IMR-90 (cell line): ENCODE measurements around the gene AMBP. TPM values are rescaled to one million over a fixed set of nuclear protein-coding genes. Genes with fewer than 3 reads are reported as not detected.

ENCODE experiments used
- ATAC-seq: fragments of 200-7000 bp; cut with Tn5 transposase; 2 replicates; pipeline ENCODE4 v1.9.1; 2020; ENCODE audit warnings: low read depth, mild to moderate bottlenecking, moderate library complexity
- BruUV-seq: library from RNA; stranded (reverse); fragments of 400-500 nt; replicated peaks from 2 replicates; lab custom pipeline; 2021; lab: Mats Ljungman, UMichigan
- CTCF ChIA-PET: fragments of 300-600 bp; formaldehyde crosslinking; extraction: SDS; loops from one replicate; lab custom pipeline; 2021; ENCODE audit warnings: antibody characterized with exemption; lab: Yijun Ruan, JAX
- POLR2A ChIA-PET: fragments of 300-600 bp; sonication (Branson Sonifier 250); formaldehyde crosslinking; loops from one replicate; lab custom pipeline; 2022; ENCODE audit warnings: antibody characterized with exemption; ENCODE audit not compliant: unreplicated experiment; lab: Charles Lee
- DNase-seq: peaks from one replicate; pipeline ENCODE4 v3.0.0; 2013
- H2AFZ ChIP-seq: replicated peaks from 2 replicates; pipeline ENCODE3; 2013; ENCODE audit warnings: low read length, mild to moderate bottlenecking; ENCODE audit not compliant: poor library complexity
- H2AK5ac ChIP-seq: 2 replicates; pipeline ENCODE4 v1.6.1; 2013; ENCODE audit warnings: low read depth, low read length, inconsistent platforms
- H2AK9ac ChIP-seq: replicated peaks from 2 replicates; pipeline ENCODE3; 2013; ENCODE audit warnings: mild to moderate bottlenecking, low read depth, low read length, moderate library complexity; ENCODE audit not compliant: poor library complexity
- H2BK120ac ChIP-seq: 2 replicates; pipeline ENCODE4 v1.6.1; 2013; ENCODE audit warnings: low read depth, low read length, inconsistent platforms
- H2BK15ac ChIP-seq: 3 replicates; pipeline ENCODE4 v1.6.1; 2013; ENCODE audit warnings: low read depth, low read length, inconsistent platforms
- H2BK20ac ChIP-seq: 2 replicates; pipeline ENCODE4 v1.6.1; 2013; ENCODE audit warnings: low read depth, mild to moderate bottlenecking, inconsistent platforms, low read length, moderate library complexity
- H2BK5ac ChIP-seq: 2 replicates; pipeline ENCODE4 v1.6.1; 2013; ENCODE audit warnings: mild to moderate bottlenecking, low read depth, low read length, inconsistent platforms; ENCODE audit not compliant: poor library complexity, severe bottlenecking
- H3K14ac ChIP-seq: replicated peaks from 2 replicates; pipeline ENCODE4 v1.6.1; 2013; ENCODE audit warnings: low read depth, low read length, inconsistent platforms
- H3K18ac ChIP-seq: 2 replicates; pipeline ENCODE4 v1.6.1; 2013; ENCODE audit warnings: low read depth, low read length, control low read depth
- H3K23ac ChIP-seq: 2 replicates; pipeline ENCODE4 v1.6.1; 2013; ENCODE audit warnings: low read depth, low read length, inconsistent platforms
- H3K27ac ChIP-seq: 2 replicates; pipeline ENCODE4 v1.5.1; 2013; ENCODE audit warnings: mild to moderate bottlenecking, control low read depth, low read length; ENCODE audit not compliant: insufficient read depth
- H3K27me3 ChIP-seq: 2 replicates; pipeline ENCODE4 v1.6.1; 2013; ENCODE audit warnings: low read length; ENCODE audit not compliant: control insufficient read depth, insufficient read depth
- H3K36me3 ChIP-seq: 2 replicates; pipeline ENCODE4 v1.6.1; 2013; ENCODE audit warnings: low read length, mixed read lengths; ENCODE audit not compliant: control insufficient read depth, insufficient read depth
- H3K4ac ChIP-seq: 2 replicates; pipeline ENCODE4 v1.6.1; 2013; ENCODE audit warnings: low read depth, low read length, inconsistent platforms
- H3K4me1 ChIP-seq: 2 replicates; pipeline ENCODE4 v1.6.1; 2013; ENCODE audit warnings: low read length, mixed read lengths; ENCODE audit not compliant: control insufficient read depth, insufficient read depth
- H3K4me2 ChIP-seq: 2 replicates; pipeline ENCODE4 v1.6.1; 2013; ENCODE audit warnings: low read depth, mild to moderate bottlenecking, control low read depth, low read length, moderate library complexity
- H3K4me3 ChIP-seq: 2 replicates; pipeline ENCODE4 v1.5.1; 2013; ENCODE audit warnings: low read depth, mild to moderate bottlenecking, control low read depth, low read length, moderate library complexity; ENCODE audit not compliant: insufficient read depth
- H3K56ac ChIP-seq: 2 replicates; pipeline ENCODE4 v1.6.1; 2013; ENCODE audit warnings: low read length, inconsistent platforms; ENCODE audit not compliant: insufficient read depth; ENCODE audit errors: extremely low read depth
- H3K79me1 ChIP-seq, 2 experiments: 2 replicates each; pipeline ENCODE4 v1.6.1; 2013; ENCODE audit warnings: low read length in 2 of 2, inconsistent platforms in 1 of 2, low read depth in 1 of 2
- H3K9ac ChIP-seq: 2 replicates; pipeline ENCODE4 v1.6.1; 2013; ENCODE audit warnings: low read depth, low read length, control low read depth
- H3K9me1 ChIP-seq: 2 replicates; pipeline ENCODE4 v1.6.1; 2013; ENCODE audit warnings: low read length, inconsistent platforms; ENCODE audit not compliant: insufficient read depth
- H3K9me3 ChIP-seq: 2 replicates; pipeline ENCODE4 v1.6.1; 2013; ENCODE audit warnings: low read length; ENCODE audit not compliant: control insufficient read depth, insufficient read depth
- H4K20me1 ChIP-seq: 2 replicates; pipeline ENCODE4 v1.6.1; 2013; ENCODE audit warnings: low read length, inconsistent platforms; ENCODE audit not compliant: insufficient read depth
- H4K5ac ChIP-seq: 2 replicates; pipeline ENCODE4 v1.6.1; 2013; ENCODE audit warnings: mild to moderate bottlenecking, low read depth, low read length, control low read depth
- H4K8ac ChIP-seq, 2 experiments: 2 replicates each; pipeline ENCODE4 v1.6.1; 2013; ENCODE audit warnings: low read depth in 2 of 2, low read length in 2 of 2, control low read depth in 1 of 2, inconsistent platforms in 1 of 2
- H4K91ac ChIP-seq: 2 replicates; pipeline ENCODE4 v1.6.1; 2013; ENCODE audit warnings: low read depth, low read length, inconsistent platforms; ENCODE audit not compliant: insufficient read depth
- CHD1 ChIP-seq: IDR thresholded peaks from 2 replicates; pipeline ENCODE4 v1.6.1; 2012; ENCODE audit warnings: low read depth, low read length, improper control_type of control experiment
- MAZ ChIP-seq: IDR thresholded peaks from 2 replicates; pipeline ENCODE4 v1.6.1; 2012; ENCODE audit warnings: low read depth, mild to moderate bottlenecking, low read length, improper control_type of control experiment, moderate library complexity, borderline replicate concordance
- RAD21 ChIP-seq: IDR thresholded peaks from 2 replicates; pipeline ENCODE4 v1.6.1; 2012; ENCODE audit warnings: low read length, improper control_type of control experiment
- RCOR1 ChIP-seq: IDR thresholded peaks from 2 replicates; pipeline ENCODE4 v1.6.1; 2012; ENCODE audit warnings: mild to moderate bottlenecking, low read length, improper control_type of control experiment; ENCODE audit not compliant: insufficient replicate concordance
- WGBS, 2 experiments: methylation state at CpG; one replicate each; pipeline versions ENCODE4 v1.1.5 to v1.1.7; 2013; ENCODE audit warnings: missing lambda C conversion rate in 2 of 2; ENCODE audit not compliant: insufficient read length in 1 of 2; ENCODE audit errors: extremely low coverage in 2 of 2; 5-methylcytosine and 5-hydroxymethylcytosine counted together
- dilution Hi-C: fragments of 300-500 bp; cut with HindIII; formaldehyde crosslinking; loops from one replicate; pipeline ENCODE4 v1.14.3; 2018; ENCODE audit warnings: low sequenced_read_pairs; ENCODE audit not compliant: unreplicated experiment
- in situ Hi-C: fragments of 300-500 bp; cut with MboI; formaldehyde crosslinking; loops from 3 replicates; pipeline ENCODE4 v1.14.3; 2019; ENCODE audit warnings: low sequenced_read_pairs, inconsistent platforms, mixed read lengths
- intact Hi-C: fragments of 100-400 bp; cut with micrococcal nuclease; formaldehyde crosslinking; loops from 2 replicates; pipeline ENCODE4 v1.10.0; 2022
- polyA plus RNA-seq, 3 experiments: library from polyadenylated mRNA; depleted of rRNA; stranded (reverse); fragments of >200 nt; gene quantifications; 2 replicates each; pipeline ENCODE4 v1.2.3, GENCODE V29; 2012; ENCODE audit warnings: low replicate concordance in 1 of 3
- total RNA-seq: library from RNA; depleted of rRNA; stranded (reverse); fragments of >200 nt; gene quantifications from 2 replicates; pipeline ENCODE4 v1.2.3, GENCODE V29; 2012
- TF ChIP-seq, protein P1 (sequence below): fragments of 150-350 bp; IDR thresholded peaks from 2 replicates; pipeline ENCODE4 v1.6.1; 2017; ENCODE audit warnings: mild to moderate bottlenecking, antibody characterized with exemption, low read length, low read depth
- TF ChIP-seq, protein P2 (sequence below): fragments of 150-350 bp; IDR thresholded peaks from 2 replicates; pipeline ENCODE4 v1.6.1; 2016; ENCODE audit warnings: low read depth, mild to moderate bottlenecking, low read length, moderate library complexity, borderline replicate concordance

Gene AMBP
- total and polyA plus RNA-seq, 2 of the 4 experiments (the other 2 are of a cell fraction) = not detected

DNA sequence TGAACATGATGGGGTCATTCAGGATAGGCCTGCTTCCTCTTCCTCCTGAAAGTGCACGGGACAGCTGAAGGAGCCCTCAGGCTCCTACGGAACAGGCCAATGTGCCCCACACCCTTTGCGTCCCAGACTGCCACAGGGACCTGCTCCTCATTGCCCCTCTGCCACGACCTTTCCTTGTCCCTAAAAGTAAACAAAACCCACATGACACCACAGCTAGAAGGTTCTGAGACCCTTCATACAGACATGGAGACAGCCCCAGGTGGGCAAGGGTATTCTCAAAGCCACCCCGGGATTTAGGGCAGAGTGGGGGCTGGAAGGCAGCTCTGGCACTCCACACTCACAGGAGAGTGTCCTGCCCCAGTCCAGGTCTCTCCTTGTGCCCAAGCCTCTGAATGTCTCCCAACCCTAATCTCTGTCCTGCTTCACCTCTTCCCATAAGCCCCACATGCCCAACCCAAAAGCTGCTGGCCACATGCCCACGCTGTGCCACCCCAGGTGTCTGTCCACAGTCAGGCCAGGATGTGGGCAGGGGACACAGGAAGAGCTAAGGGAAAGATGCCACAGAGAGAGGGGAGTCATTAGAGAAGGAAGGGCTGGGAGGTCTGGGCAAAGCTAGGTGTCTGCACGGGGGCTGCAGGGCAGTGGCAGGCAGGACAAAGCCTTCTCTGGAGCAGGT, 800 bp downstream of the AMBP start:
- Histone ChIP-seq H3K79me1 (no peaks in the 10 kb centered on the region), H3K18ac (no peak overlapping the region), H3K4me2 (no peak overlapping the region), H3K27me3 (peaks cover 49% of the 10 kb centered on the region), H3K27ac (no peak overlapping the region), H2BK15ac (no peak overlapping the region), H3K23ac (no peak overlapping the region), H2AK9ac (no peak overlapping the region), H3K4me1 (no peaks in the 10 kb centered on the region; the same call in 1 of the 2 replicates), H3K4ac (no peak overlapping the region), H3K9me3 (no peaks in the 10 kb centered on the region; the same call in 1 of the 2 replicates), H2BK20ac (no peak overlapping the region), H3K4me3 (no peak overlapping the region), H2AK5ac (no peak overlapping the region), H4K20me1 (no peaks in the 10 kb centered on the region), H4K8ac (no peak overlapping the region), H2BK5ac (no peak overlapping the region), H4K91ac (no peak overlapping the region), H3K14ac (no peak overlapping the region), H3K9me1 (no peaks in the 10 kb centered on the region), H3K36me3 (no peaks in the 10 kb centered on the region), H3K56ac (no peak overlapping the region), H3K9ac (no peak overlapping the region), H2AFZ (no peak overlapping the region), H4K5ac (no peak overlapping the region), H2BK120ac (no peak overlapping the region)
- intact Hi-C loops = no loop called here
- dilution Hi-C loops = no loop called here
- CTCF ChIA-PET = interaction anchor here (0.6 kb wide), 1 partner anchor 298 kb away, joined by 4 read pairs; no protein-coding TSS in a partner anchor
- no peak for TF ChIP-seq MAZ
- TF ChIP-seq, protein P1, sequence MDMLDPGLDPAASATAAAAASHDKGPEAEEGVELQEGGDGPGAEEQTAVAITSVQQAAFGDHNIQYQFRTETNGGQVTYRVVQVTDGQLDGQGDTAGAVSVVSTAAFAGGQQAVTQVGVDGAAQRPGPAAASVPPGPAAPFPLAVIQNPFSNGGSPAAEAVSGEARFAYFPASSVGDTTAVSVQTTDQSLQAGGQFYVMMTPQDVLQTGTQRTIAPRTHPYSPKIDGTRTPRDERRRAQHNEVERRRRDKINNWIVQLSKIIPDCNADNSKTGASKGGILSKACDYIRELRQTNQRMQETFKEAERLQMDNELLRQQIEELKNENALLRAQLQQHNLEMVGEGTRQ = no peak
- TF ChIP-seq RCOR1 = no peak
- TF ChIP-seq, protein P2, sequence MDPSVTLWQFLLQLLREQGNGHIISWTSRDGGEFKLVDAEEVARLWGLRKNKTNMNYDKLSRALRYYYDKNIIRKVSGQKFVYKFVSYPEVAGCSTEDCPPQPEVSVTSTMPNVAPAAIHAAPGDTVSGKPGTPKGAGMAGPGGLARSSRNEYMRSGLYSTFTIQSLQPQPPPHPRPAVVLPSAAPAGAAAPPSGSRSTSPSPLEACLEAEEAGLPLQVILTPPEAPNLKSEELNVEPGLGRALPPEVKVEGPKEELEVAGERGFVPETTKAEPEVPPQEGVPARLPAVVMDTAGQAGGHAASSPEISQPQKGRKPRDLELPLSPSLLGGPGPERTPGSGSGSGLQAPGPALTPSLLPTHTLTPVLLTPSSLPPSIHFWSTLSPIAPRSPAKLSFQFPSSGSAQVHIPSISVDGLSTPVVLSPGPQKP = no peak
- TF ChIP-seq RAD21 = no peak
- no peak for TF ChIP-seq CHD1
- POLR2A ChIA-PET = no interaction called here
- in situ Hi-C loops = no loop called here
- no TSS peak for BruUV-seq
- no peak for DNase-seq
- ATAC-seq = no peak
- 88% methylated on average over 1 of the region's 7 CpGs; no CpG with 5 or more reads in 1 of the 2 experiments for WGBS, 2 experiments
